Testis (tissue), 2 donors: ENCODE results near the gene RPTOR.
"Not testable (repeated sequence)": the region's sequence is repeated elsewhere in the genome, so short reads cannot be mapped to it uniquely, and the experiment has no call there.

ENCODE experiments used
- CTCF ChIP-seq, 3 experiments: fragments of 450-650 bp in 2 of 3; fragments of 200-600 bp in 1 of 3; sonication (generic) in 1 of 3; IDR thresholded peaks; one replicate each; pipeline ENCODE4 v1.5.1; 2016 to 2019; ENCODE audit warnings: antibody characterized with exemption in 3 of 3, mild to moderate bottlenecking in 2 of 3, moderate library complexity in 1 of 3
- POLR2A ChIP-seq: fragments of 450-650 bp; IDR thresholded peaks from one replicate; pipeline ENCODE4 v1.6.1; 2017; ENCODE audit warnings: antibody characterized with exemption, mild to moderate bottlenecking, moderate library complexity

- TF ChIP-seq CTCF (IDR thresholded peaks at IDR 0.05); POLR2A: not testable (repeated sequence)
These were observed 330.9 kb downstream of the RPTOR start for GRCh38 chr17:80875480-80875995.
